GM19395 (cell line): ENCODE results near the gene GNAT2.

ENCODE experiments used
- ATAC-seq: cut with Tn5 transposase; IDR thresholded peaks from one replicate; pipeline ENCODE4 v1.9.1; 2021; ENCODE audit warnings: mild to moderate bottlenecking, moderate library complexity; ENCODE audit not compliant: unreplicated experiment

Gene GNAT2

DNA sequence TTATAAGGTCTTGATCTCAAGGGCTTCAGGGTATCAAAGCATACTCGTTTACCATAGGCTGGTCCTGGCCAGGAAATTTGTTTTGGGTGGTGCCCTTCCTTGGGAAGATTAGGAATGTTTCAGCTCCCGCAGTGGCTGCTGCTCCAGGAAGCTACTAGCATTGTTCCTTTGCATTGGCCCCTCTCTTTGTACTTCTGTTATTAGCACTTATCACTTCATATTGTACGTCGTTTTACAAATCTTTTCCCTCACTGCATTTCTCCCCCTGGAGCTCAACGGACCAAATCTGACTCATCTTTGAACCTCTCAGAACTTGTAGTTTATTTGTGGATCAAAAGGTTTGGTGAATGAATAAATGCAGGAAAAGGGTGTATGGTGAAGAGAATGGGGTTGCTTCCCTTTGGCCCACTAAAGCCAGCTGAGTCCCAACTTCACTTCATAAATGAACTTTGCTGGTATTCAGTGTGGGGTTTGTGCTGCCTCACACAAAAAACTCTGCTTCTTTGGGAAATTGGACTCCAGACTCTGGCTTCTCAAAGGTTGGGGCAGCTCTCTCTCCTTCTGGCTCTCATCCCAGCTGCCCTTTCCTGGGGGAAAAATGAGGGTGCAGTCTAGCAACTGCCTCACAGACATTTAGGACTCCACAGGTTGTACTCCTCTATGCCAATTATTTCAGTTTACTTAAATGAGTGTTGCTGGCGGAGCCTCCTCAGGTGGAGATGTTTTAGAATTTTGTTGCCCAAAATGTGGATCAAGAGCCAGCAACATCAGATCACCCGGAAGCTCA is 5.9 kb downstream of the GNAT2 start:
- no peak for ATAC-seq

DNA sequence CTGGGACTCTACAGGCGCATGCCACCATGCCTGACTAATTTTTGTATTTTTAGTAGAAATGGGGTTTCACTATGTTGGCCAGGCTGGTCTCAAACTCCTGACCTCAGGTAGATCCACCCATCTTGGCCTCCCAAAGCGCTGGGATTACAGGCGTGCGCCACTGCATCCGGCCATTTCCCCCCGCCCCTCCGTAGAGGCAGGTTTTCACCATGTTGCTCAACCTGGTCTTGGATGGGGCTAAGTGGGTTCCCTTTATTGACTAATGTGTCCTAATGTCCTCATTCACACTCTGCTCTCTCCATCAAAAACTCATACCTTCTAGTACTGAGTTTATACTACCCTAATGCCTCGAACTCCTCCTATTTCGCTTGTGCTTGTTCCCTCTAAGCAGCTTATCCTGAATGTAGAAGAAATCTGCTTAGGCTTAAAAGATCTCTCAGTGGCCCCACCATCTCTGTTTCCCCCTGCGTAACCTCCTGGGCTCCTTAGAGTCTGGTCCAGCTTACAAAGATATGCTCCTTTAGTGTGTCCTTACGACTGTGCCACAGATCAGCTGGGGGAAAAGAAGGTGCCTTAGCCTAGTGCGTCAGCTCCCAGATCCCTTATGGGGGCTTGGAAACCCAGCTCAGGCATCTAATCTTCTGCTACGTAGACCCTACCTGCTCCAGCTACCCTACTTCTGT is 8.0 kb downstream of the GNAT2 start:
- ATAC-seq = no peak

DNA sequence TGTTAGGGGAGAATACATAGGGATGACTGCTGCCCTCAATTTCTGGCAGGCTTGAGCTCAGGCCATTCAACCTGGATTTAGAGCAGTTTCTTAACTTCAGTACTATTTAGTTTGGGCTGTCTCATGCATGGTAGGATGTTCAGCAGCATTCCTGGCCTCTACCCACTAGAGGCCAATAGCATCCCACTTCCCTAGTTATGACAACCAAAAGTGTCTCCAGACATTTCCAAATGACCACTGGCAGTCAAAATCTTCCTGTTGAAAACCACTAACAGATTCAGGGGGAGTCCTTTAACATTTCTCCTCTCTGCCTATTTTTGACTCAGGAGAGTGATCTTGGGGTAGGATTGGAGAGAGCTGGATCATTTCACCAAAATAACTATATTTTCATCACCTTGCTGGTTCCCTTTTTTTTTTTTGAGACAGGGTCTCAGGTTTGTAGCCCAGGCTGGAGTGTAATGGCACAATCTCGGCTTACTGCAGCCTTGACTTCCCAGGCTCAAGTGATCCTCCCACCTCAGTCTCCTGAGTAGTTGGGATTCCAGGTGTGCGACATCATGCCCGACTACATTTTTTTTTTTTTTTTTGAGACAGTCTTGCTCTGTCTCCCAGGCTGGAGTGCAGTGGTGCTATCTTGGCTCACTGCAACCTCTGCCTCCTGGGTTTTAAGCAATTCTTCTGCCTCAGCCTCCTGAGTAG is 8.7 kb downstream of the GNAT2 start:
- no peak for ATAC-seq

DNA sequence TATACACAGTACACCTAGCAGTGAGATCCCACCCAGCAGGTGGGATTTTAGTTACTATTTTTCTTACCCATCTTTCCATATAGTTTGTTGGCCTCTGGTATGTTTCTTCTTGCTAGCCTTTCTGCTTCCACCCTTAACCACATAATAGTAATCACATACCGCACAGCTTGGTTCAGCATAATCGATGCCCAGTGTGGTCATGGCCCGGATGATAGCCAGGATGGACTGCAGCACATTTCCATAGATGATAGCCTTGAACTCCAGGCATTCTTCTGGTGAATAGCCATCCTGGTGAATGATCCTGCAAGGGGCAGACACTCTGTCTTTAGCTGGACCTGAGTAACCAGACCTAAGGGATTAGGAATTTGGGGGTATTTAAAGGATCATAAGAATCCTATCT is 9.5 kb downstream of the GNAT2 start:
- no peak for ATAC-seq

DNA sequence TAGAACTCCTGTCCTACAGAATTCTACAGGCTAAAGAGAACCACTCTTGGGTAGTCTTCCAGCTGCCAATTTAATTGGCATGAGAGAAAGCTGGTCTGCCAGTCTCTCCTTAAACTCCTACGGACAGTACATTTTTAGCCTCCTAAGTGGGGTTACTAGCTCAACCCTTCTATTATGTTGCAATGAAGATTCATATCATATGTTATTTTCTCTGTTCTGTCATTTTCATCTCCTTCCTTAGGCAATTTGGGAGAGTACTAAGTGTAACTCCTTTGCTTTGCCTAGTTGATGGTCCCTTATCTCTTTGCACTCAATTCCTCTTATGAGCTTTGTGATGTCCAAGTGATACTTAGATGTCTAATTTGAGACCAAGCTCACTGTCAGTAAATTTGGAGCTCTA is 14.0 kb downstream of the GNAT2 start:
- ATAC-seq = no peak

DNA sequence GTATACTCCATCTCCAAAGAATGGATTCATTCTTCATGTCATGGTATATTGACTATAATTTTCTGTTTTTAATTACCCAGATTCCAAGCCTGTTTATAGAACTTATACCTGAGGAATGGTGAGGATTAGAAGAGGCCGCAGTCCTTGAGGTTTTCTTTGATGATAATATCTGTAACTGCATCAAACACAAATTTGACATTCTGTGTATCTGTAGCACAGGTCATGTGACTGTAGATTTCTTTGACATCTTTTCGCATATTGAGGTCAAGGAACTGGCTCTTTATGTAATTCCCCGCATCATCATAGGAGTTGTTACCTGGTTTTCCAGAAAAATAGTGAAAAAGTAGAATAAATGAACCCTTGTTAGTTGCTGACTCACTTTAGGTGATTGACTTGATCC is 16.2 kb downstream of the GNAT2 start:
- ATAC-seq = no peak

DNA sequence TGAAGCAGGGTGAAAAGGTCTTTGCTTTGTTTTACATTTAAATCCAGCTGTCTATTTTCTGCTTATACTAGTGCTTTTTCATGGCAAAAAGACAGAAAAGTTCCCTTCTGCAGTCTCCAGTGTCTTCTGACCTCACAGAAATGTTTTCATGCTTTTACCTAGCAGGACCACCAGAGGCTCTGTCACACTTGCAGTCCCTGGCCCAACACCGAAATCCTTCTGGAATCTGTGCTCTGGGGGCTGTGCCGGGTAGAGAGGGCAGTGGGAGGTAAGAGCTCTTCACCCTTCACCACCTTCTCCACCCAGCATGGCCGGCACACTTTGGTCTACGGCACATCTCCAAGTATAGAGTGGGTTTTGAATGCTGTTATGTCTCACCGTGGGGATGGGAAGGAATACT is 20.8 kb downstream of the GNAT2 start:
- ATAC-seq = no peak

DNA sequence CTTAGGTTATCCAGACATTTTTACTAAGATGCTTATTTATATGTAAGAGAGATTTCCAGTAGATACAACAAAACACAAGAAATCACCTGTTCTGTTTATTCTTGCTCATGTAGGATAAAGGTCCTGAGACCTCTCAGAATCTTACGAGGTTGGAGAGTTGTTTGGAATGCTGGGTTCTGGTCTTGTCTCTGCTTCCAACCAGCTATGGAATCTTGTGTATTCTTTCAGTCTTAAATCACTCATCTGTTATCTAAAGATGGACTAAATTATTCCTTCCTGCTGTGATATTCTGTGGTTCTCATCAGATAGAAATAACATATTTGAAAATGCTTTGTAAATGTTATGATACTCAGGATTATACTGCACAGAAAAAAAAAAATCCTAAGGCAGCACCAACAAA is 21.3 kb downstream of the GNAT2 start:
- no peak for ATAC-seq

DNA sequence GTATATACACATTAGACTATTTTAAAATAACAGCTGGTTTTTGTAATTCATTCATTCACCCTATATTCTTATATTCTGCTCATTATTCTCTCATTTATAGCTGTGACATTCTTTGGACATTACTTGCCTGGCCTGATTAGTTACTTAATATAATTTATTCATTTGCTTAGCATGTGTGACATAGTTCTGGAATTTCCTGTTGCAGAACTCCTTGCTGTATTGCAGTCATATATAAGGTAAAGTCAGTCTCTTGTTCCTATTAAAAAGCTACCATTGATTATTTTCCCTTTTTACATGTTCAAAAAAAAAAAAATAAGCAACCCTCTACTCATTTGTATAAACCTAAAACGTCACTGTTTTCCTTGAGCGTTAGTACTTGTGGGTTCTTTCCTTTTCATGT is 23.9 kb downstream of the GNAT2 start:
- ATAC-seq = no peak

DNA sequence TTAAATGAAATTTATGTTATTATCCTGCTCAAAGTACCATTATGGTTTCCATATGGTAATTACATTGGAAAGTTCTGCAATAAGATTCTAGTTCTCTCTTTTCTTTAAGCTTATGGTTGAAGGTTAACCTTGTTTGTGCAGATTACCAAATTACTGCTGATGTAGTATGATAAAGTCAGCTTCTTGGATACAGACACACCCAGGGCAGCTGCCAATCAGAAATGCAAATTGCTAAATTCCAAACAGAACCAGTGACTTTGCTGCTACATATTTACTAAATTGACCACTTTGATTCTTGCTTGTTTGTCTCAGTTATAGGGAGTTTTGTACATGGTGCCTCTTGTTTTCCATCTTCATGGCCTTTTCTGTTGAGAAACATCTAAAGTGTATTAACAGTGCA is 26.5 kb downstream of the GNAT2 start:
- no peak for ATAC-seq

DNA sequence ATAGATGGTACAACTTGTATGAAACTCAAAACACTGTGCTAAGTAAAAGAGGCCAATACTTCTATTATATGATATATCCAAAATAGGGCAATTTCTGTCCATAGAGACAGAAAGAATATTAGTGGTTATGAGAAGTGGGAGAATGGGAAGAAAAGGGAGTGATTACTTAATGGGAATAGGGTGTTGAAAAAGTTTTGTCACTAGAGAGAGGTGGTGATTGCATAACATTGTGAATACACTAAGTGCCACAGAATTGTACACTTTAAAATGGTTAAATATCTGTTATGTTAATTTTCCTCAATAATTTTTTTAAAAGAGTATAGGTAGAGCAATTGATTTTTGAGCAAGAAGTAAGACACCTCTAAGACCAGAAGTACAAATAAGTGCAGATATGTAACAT is 29.7 kb downstream of the GNAT2 start:
- ATAC-seq = no peak

DNA sequence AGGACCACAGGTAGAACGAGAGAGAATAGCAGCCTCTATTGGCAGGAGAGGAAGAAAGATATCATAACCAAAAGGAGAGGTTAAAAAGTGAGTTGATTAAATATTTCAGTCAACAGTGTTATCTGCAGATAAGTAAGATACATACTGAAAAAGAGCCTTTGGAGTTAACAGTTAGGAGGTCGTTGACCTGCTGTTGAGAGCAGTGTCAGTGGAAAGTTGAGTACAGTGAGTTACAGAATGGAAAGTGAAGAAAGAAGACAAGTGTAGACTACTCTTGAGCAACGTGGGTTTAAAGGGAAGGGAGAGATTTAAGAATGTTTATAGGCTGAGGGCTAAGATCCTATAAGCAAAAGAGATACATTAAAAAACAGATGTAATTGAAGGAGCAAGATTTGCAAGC is 30.2 kb downstream of the GNAT2 start:
- no peak for ATAC-seq

DNA sequence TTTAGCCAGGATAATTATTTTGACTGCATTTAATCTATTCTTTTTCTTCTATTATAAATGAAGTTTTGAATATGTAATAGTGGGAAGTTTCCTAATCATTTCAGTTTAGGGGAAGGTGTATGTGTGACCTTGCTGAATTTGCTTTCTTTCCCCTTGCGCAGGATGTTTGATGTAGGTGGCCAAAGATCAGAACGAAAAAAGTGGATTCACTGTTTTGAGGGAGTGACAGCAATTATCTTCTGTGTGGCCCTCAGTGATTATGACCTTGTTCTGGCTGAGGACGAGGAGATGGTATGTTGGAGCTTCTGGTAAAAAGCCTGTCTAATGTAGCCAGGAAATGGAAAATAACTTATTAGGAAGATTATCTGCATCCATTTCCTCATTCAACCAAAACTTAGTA is 33.4 kb downstream of the GNAT2 start:
- ATAC-seq = no peak

DNA sequence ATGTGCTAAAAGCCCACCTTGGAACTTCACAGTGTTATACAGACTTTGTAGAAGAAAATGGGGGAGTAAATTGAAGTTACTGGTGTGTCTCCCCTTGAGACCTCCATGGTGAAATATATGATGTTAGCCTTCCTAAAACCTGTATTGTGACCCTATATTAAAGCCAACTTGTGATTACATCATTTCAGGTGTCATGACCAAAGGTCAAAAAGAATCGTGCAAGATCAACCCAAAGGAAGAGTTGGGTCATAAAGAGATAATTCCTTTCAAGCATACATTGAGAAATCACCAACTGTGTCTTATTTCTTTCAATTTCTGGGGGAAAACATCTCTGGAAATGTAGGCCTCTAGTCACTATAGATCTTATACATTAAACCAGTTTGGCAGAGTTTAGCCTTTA is 34.6 kb downstream of the GNAT2 start:
- no peak for ATAC-seq

DNA sequence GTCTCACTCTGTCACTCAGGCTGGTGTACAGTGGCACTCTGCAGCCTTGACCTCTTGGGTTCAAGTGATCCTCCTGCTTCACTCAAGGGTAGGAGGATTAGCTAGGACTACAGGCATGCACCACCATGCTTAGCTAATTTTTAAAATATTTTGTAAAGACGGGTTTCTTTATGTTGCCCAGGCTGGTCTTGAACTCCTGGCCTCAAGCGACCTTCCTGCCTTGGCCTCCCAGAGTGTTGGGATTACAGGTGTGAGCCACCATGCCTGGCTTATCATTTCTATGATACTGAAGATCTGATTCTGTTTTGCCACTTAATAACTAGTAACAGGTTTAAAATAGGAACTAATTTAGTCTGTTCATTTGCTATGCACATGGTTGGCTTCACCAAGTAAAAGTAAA is 37.4 kb downstream of the GNAT2 start:
- no peak for ATAC-seq

DNA sequence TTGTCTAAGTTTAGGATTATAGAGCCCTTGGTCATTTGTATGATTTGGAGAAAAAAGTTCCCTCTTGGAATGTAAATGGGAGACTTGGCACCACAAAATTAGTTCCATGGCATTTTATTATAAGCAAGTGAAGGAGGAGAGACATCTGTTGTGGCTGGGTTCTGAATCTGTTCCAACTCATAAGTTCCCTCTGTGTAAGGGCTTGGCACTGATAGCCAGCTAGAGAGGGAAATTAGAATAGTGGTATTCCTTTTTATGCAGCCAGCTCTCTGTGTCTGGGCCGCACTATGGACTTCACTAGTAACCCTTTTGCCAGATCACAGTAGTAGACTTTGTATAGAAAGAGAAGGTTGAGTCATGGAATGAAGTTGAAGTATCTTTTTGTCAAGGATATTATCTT is 39.9 kb downstream of the GNAT2 start:
- no peak for ATAC-seq

DNA sequence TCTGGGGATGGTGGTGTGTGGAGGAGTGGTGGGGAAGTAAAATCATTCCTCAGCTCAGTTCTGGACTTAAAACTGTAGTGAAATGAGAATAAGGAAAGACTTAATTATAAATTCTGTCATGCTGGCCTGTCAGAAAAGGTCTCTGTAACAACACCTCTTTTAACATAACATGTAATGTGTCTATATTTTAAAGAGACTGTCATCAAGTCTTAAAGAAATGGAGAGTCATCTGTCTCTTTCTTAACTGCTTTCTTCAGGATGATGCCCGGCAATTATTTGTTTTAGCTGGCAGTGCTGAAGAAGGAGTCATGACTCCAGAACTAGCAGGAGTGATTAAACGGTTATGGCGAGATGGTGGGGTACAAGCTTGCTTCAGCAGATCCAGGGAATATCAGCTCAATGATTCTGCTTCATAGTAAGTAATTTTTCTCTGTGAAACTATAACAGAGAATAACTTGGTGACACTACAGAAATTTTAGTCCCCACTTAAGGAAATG is 40.4 kb downstream of the GNAT2 start:
- no peak for ATAC-seq

DNA sequence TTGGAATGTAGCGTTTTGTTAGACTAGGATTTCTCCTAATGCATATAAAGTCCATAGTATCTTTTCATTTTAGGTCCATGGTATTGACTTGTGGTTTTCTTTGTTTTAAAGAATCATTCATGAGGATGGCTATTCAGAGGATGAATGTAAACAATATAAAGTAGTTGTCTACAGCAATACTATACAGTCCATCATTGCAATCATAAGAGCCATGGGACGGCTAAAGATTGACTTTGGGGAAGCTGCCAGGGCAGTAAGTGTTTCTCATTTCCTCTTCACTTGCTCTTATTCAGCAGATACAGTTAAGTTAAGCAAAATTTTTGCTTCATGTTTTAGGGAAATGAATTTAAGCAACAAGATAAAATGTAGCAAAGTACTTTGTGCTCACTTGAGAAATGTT is 45.6 kb downstream of the GNAT2 start:
- ATAC-seq = no peak

DNA sequence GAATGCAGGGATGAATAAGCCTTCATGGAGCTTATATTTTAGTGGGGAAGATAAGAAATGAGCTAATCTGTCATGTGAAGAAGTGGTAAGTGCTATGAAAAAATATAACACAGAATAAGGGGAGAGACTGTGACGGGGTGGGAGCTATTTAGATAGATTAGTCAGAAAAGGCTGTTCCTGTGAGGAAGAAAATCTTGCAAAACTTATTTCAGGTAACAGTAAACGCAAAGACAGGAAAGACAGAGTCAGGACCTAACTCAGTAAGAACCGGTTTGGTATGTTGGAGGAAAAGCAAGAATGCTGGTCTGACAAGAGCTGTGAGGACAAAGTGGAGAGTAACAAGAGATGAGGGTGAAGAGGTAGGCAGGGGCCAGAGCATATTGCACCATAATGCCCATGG is 49.0 kb downstream of the GNAT2 start:
- no peak for ATAC-seq

DNA sequence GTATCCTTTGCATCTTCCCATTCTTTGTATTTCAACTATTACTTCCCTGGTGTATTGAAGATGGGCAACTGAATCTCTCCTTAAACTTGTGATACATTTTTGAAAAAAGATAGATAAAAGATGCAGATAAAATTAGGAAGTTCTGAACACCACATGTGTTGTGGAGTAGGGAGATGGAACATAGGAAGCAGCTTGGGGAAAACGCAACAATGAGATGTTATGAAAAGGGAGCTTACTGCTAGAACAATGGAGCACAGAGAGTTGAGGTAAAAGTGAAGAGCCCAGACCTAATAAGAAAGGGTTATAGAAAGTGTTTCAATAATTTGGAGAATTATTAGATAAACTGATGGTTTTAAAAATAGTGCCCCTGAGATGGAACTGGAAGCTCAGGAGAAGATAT is 50.1 kb downstream of the GNAT2 start:
- no peak for ATAC-seq

DNA sequence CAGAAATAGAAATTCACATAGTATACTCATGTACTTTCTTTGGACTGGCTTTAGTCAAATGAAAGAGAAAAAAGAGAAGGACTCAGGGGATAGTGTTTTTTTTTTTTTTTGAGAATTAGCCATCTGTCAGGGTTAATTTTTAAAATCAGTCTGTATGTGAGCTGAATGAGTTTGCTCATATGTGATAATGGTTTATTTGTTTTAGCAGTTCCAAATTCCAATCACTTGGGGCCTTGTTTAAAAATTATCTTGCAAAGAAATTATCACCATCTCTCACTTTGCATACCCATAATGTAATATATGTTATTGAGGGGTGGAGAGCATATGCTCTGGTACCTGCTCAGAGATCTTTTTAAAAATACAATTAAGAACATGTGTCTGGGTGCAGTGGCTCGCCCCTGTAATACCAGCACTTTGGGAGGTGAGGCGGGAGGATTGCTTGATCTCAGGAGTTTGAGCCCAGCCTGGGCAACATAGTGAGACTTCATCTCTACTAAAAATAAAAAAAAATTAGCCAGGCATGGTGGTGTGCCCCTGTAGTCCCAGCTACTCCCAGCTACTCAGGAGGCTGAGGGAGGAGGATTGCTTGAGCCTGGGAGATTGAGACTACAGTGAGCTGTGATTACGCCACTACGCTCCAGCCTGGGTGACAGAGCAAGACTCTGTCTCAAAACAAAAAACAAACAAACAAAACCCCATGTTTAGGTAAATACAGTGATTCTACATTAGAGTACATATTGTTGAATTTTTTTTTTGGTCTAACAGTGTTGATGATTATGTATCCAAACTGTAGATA is 51.3 kb downstream of the GNAT2 start:
- no peak for ATAC-seq
